ENCODE measurements around the gene USP12.

DNA sequence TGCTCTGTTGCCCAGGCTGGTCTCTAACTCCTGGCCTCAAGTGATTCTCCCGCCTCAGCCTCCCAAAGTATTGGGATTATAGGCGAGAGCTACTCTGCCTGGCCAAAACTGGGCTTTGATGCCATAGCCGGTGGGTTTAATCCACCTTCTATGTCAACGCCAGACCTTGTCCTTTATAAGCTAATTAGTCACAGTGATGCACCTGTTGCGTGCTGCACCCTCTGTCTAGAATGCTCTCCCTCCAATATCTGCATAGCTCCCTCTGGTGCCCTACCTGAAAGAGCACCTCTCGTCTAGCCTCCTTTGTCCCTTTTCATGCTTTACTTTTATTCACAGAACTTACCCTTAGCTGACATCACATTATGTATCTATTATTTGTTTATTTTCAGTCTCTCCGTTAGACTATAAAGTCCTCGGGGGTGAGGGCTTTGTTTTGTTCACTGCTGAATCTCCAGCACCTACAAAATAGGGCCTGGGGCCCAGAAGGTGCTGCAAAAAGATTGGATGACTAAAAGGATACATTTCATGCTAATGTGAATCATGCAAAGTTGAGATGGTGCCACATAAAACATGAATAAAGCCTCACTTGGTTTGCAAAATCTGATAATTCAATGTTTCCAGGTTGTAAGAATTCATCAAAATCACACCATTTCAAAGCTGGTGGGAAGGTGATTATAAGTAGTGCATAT is 148.1 kb downstream of the USP12 start:
- TF ChIP-seq, protein P1, sequence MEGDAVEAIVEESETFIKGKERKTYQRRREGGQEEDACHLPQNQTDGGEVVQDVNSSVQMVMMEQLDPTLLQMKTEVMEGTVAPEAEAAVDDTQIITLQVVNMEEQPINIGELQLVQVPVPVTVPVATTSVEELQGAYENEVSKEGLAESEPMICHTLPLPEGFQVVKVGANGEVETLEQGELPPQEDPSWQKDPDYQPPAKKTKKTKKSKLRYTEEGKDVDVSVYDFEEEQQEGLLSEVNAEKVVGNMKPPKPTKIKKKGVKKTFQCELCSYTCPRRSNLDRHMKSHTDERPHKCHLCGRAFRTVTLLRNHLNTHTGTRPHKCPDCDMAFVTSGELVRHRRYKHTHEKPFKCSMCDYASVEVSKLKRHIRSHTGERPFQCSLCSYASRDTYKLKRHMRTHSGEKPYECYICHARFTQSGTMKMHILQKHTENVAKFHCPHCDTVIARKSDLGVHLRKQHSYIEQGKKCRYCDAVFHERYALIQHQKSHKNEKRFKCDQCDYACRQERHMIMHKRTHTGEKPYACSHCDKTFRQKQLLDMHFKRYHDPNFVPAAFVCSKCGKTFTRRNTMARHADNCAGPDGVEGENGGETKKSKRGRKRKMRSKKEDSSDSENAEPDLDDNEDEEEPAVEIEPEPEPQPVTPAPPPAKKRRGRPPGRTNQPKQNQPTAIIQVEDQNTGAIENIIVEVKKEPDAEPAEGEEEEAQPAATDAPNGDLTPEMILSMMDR (IDR thresholded peaks at IDR 0.05; ENCODE audit: low read length): no peak
- TF ChIP-seq EZH2 (IDR thresholded peaks at IDR 0.05; ENCODE audit: borderline replicate concordance, low read length): no peak
